ENCODE measurements around the gene TMEM260. TPM values are rescaled to one million over a fixed set of nuclear protein-coding genes. Genes with fewer than 3 reads are reported as not detected.

The TMEM260 gene
- total RNA-seq, 1 donor from 2014 or later, result 20.6 TPM

- H3K27ac ChIP-seq (ENCODE audit: low read depth, low read length), result no peak overlapping the region
- no peak overlapping the region for H3K4me3 ChIP-seq (ENCODE audit: insufficient read depth, low read depth, low read length)
- H2AFZ ChIP-seq (ENCODE audit: low read depth, low read length), result no peak overlapping the region
- Mint-ChIP-seq H3K4me1 (ENCODE audit: low read depth, unreplicated experiment) (no peaks in the 10 kb centered on the region), H3K9me3 (ENCODE audit: unreplicated experiment) (no peaks in the 10 kb centered on the region), H3K27ac (ENCODE audit: unreplicated experiment) (no peak overlapping the region), H3K4me3 (ENCODE audit: unreplicated experiment) (no peak overlapping the region), H3K27me3 (ENCODE audit: low read depth, unreplicated experiment) (peaks cover 2% of the 10 kb centered on the region), H3K36me3 (ENCODE audit: low read depth, unreplicated experiment) (no peaks in the 10 kb centered on the region)
- DNase-seq (ENCODE audit: low read depth) (no peak), FAIRE-seq (no peak)
- TF ChIP-seq CTCF (IDR thresholded peaks at IDR 0.05; ENCODE audit: insufficient read depth, low read depth, low read length) (no peak), EZH2 (IDR thresholded peaks at IDR 0.05; ENCODE audit: insufficient read depth, low read length) (no peak)
- no peaks in the 10 kb centered on the region for H3K79me2 ChIP-seq (ENCODE audit: insufficient read depth, low read length)
- peaks cover 2% of the 10 kb centered on the region for H3K27me3 ChIP-seq (ENCODE audit: insufficient read depth, low read length)
- no peaks in the 10 kb centered on the region for H3K4me1 ChIP-seq (ENCODE audit: insufficient read depth, low read length)
- no peaks in the 10 kb centered on the region for H3K36me3 ChIP-seq (ENCODE audit: insufficient read depth, low read length)
- H3K4me2 ChIP-seq (ENCODE audit: low read length), result no peak overlapping the region
- H4K20me1 ChIP-seq (ENCODE audit: insufficient read depth, low read length), result no peaks in the 10 kb centered on the region
- H3K9ac ChIP-seq (ENCODE audit: low read length), result no peak overlapping the region
- H3K9me3 ChIP-seq (ENCODE audit: insufficient read depth, low read depth, low read length), result no peaks in the 10 kb centered on the region
Observed at GRCh38 chr14:56534656-56535055, 44.9 kb upstream of the TMEM260 start.

GRCh38 chr14:56539862-56540261 is 39.7 kb upstream of the TMEM260 start:
- TF ChIP-seq EZH2 (IDR thresholded peaks at IDR 0.05; ENCODE audit: insufficient read depth, low read length) (no peak), CTCF (IDR thresholded peaks at IDR 0.05; ENCODE audit: insufficient read depth, low read depth, low read length) (no peak)
- Histone ChIP-seq H3K27ac (ENCODE audit: low read depth, low read length) (no peak overlapping the region), H4K20me1 (ENCODE audit: insufficient read depth, low read length) (no peaks in the 10 kb centered on the region), H3K4me3 (ENCODE audit: insufficient read depth, low read depth, low read length) (no peak overlapping the region), H3K9ac (ENCODE audit: low read length) (no peak overlapping the region), H2AFZ (ENCODE audit: low read depth, low read length) (no peak overlapping the region), H3K27me3 (ENCODE audit: insufficient read depth, low read length) (peaks cover 2% of the 10 kb centered on the region), H3K9me3 (ENCODE audit: insufficient read depth, low read depth, low read length) (no peaks in the 10 kb centered on the region), H3K36me3 (ENCODE audit: insufficient read depth, low read length) (no peaks in the 10 kb centered on the region), H3K4me1 (ENCODE audit: insufficient read depth, low read length) (no peaks in the 10 kb centered on the region), H3K4me2 (ENCODE audit: low read length) (no peak overlapping the region), H3K79me2 (ENCODE audit: insufficient read depth, low read length) (no peaks in the 10 kb centered on the region)
- DNase-seq (ENCODE audit: low read depth) (no peak), FAIRE-seq (no peak)
- H3K4me1 Mint-ChIP-seq (ENCODE audit: low read depth, unreplicated experiment), result no peaks in the 10 kb centered on the region
- H3K36me3 Mint-ChIP-seq (ENCODE audit: low read depth, unreplicated experiment), result no peaks in the 10 kb centered on the region
- H3K9me3 Mint-ChIP-seq (ENCODE audit: unreplicated experiment), result no peaks in the 10 kb centered on the region
- H3K27me3 Mint-ChIP-seq (ENCODE audit: low read depth, unreplicated experiment), result no peaks in the 10 kb centered on the region
- no peak overlapping the region for H3K27ac Mint-ChIP-seq (ENCODE audit: unreplicated experiment)
- no peak overlapping the region for H3K4me3 Mint-ChIP-seq (ENCODE audit: unreplicated experiment)

GRCh38 chr14:56543436-56543835 is 36.2 kb upstream of the TMEM260 start:
- no peaks in the 10 kb centered on the region for H4K20me1 ChIP-seq (ENCODE audit: insufficient read depth, low read length)
- TF ChIP-seq EZH2 (IDR thresholded peaks at IDR 0.05; ENCODE audit: insufficient read depth, low read length) (no peak), CTCF (IDR thresholded peaks at IDR 0.05; ENCODE audit: insufficient read depth, low read depth, low read length) (no peak)
- H2AFZ ChIP-seq (ENCODE audit: low read depth, low read length), result no peak overlapping the region
- no peak overlapping the region for H3K9ac ChIP-seq (ENCODE audit: low read length)
- no peaks in the 10 kb centered on the region for H3K9me3 Mint-ChIP-seq (ENCODE audit: unreplicated experiment)
- no peak overlapping the region for H3K4me3 ChIP-seq (ENCODE audit: insufficient read depth, low read depth, low read length)
- no peaks in the 10 kb centered on the region for H3K79me2 ChIP-seq (ENCODE audit: insufficient read depth, low read length)
- FAIRE-seq (no peak), DNase-seq (ENCODE audit: low read depth) (no peak)
- H3K27me3 ChIP-seq (ENCODE audit: insufficient read depth, low read length), result no peaks in the 10 kb centered on the region
- H3K36me3 ChIP-seq (ENCODE audit: insufficient read depth, low read length), result no peaks in the 10 kb centered on the region
- H3K4me3 Mint-ChIP-seq (ENCODE audit: unreplicated experiment), result no peak overlapping the region
- H3K9me3 ChIP-seq (ENCODE audit: insufficient read depth, low read depth, low read length), result no peaks in the 10 kb centered on the region
- no peaks in the 10 kb centered on the region for H3K4me1 ChIP-seq (ENCODE audit: insufficient read depth, low read length)
- H3K27ac Mint-ChIP-seq (ENCODE audit: unreplicated experiment), result no peak overlapping the region
- H3K4me2 ChIP-seq (ENCODE audit: low read length), result no peak overlapping the region
- H3K36me3 Mint-ChIP-seq (ENCODE audit: low read depth, unreplicated experiment), result no peaks in the 10 kb centered on the region
- H3K27ac ChIP-seq (ENCODE audit: low read depth, low read length), result no peak overlapping the region
- H3K27me3 Mint-ChIP-seq (ENCODE audit: low read depth, unreplicated experiment), result peaks cover 1% of the 10 kb centered on the region
- no peaks in the 10 kb centered on the region for H3K4me1 Mint-ChIP-seq (ENCODE audit: low read depth, unreplicated experiment)
